SK-N-SH (cell line): ENCODE data around the gene SLC25A21.

Experiments
- CTCF ChIP-seq: fragments of 200-600 bp; sonication (generic); IDR thresholded peaks from 2 replicates; pipeline ENCODE4 v1.6.1; 2017; ENCODE audit warnings: antibody characterized with exemption, mild to moderate bottlenecking, moderate library complexity
- ELF1 ChIP-seq: IDR thresholded peaks from 2 replicates; pipeline ENCODE4 v1.4.0; 2012
- IRF3 ChIP-seq: fragments of 150-350 bp; IDR thresholded peaks from 2 replicates; pipeline ENCODE4 v1.6.1; 2016; ENCODE audit warnings: mild to moderate bottlenecking, low read depth, low read length
- MAX ChIP-seq: IDR thresholded peaks from 2 replicates; pipeline ENCODE4 v1.4.0; 2012; ENCODE audit warnings: low read depth
- NFIC ChIP-seq: IDR thresholded peaks from 2 replicates; pipeline ENCODE4 v1.4.0; 2012; ENCODE audit warnings: borderline replicate concordance
- NRF1 ChIP-seq: IDR thresholded peaks from 2 replicates; pipeline ENCODE4 v1.6.1; 2012; ENCODE audit warnings: low read depth, mild to moderate bottlenecking, low read length
- POLR2AphosphoS5 ChIP-seq: IDR thresholded peaks from 2 replicates; pipeline ENCODE4 v1.6.1; 2012; ENCODE audit warnings: low read depth, low read length
- RAD21 ChIP-seq: IDR thresholded peaks from 2 replicates; pipeline ENCODE4 v1.6.1; 2012; ENCODE audit warnings: mild to moderate bottlenecking, low read length
- SMC3 ChIP-seq: IDR thresholded peaks from 2 replicates; pipeline ENCODE4 v1.6.1; 2012; ENCODE audit warnings: low read depth, low read length, improper control_type of control experiment
- USF1 ChIP-seq: IDR thresholded peaks from 2 replicates; pipeline ENCODE4 v1.4.0; 2012; ENCODE audit warnings: low read depth, borderline replicate concordance
- USF2 ChIP-seq: fragments of 150-350 bp; IDR thresholded peaks from 2 replicates; pipeline ENCODE4 v1.6.1; 2017; ENCODE audit warnings: antibody characterized with exemption, low read length, low read depth, borderline replicate concordance
- YY1 ChIP-seq: IDR thresholded peaks from 2 replicates; pipeline ENCODE4 v1.4.0; 2012; ENCODE audit warnings: low read depth, mild to moderate bottlenecking
- ZBTB33 ChIP-seq: IDR thresholded peaks from 2 replicates; pipeline ENCODE4 v1.4.0; 2012; ENCODE audit warnings: low read depth, borderline replicate concordance

- TF ChIP-seq CTCF (no peak), ZBTB33 (no peak), RAD21 (no peak), POLR2AphosphoS5 (no peak), MAX (no peak), NRF1 (no peak), YY1 (no peak), NFIC (no peak), ELF1 (no peak), USF2 (no peak), USF1 (no peak), SMC3 (no peak), IRF3 (no peak)
Measured at GRCh38 chr14:37083599-37083998, 88.8 kb downstream of the SLC25A21 start.
